Fibroblast of lung (primary cell): Measurements from ENCODE around the gene AKAP10.

Source experiments
- EZH2 ChIP-seq: IDR thresholded peaks from 2 replicates; pipeline ENCODE4 v1.5.1; 2012; ENCODE audit warnings: low read length, control low read depth, mild to moderate bottlenecking; ENCODE audit errors: missing control alignments
- TF ChIP-seq, protein P1 (sequence below), 2 donors: IDR thresholded peaks in 1 of 2; conservative IDR thresholded peaks in 1 of 2; 1 replicate in 1 of 2; 2 replicates in 1 of 2; pipeline ENCODE4 v1.5.1; 2011 to 2012; ENCODE audit warnings: low read length in 2 of 2, control low read depth in 1 of 2, inconsistent platforms in 1 of 2, low read depth in 1 of 2, mild to moderate bottlenecking in 1 of 2

DNA sequence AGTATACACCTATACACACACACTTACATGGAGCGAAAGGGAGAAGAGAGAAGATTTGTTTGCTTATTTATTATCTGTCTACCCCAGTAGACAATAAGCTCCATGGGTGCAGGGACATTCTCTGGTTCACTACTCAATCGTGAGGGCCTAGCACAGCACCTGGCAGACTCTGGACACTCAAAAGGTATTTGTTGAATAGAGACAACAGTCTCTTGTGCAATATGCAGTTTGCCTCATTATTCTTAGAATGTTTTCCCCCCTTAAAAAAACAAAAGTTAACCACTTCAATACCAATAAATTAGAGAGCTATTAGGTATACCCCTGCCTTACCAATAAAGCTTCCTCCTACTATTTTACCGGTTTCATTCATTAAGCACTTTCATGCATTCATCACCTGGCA lies 2.0 kb downstream of the AKAP10 start:
- TF ChIP-seq, protein P1, sequence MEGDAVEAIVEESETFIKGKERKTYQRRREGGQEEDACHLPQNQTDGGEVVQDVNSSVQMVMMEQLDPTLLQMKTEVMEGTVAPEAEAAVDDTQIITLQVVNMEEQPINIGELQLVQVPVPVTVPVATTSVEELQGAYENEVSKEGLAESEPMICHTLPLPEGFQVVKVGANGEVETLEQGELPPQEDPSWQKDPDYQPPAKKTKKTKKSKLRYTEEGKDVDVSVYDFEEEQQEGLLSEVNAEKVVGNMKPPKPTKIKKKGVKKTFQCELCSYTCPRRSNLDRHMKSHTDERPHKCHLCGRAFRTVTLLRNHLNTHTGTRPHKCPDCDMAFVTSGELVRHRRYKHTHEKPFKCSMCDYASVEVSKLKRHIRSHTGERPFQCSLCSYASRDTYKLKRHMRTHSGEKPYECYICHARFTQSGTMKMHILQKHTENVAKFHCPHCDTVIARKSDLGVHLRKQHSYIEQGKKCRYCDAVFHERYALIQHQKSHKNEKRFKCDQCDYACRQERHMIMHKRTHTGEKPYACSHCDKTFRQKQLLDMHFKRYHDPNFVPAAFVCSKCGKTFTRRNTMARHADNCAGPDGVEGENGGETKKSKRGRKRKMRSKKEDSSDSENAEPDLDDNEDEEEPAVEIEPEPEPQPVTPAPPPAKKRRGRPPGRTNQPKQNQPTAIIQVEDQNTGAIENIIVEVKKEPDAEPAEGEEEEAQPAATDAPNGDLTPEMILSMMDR (conservative IDR thresholded peaks at IDR 0.05 in 1 of 2, IDR thresholded peaks at IDR 0.05 in 1 of 2; ENCODE audit: low read depth in 1 of 2, low read length in 2 of 2) = no peak
- no peak for TF ChIP-seq EZH2
